Neural crest cell (in vitro differentiated cells): ENCODE measurements around the gene HLA-DQB1. TPM values are rescaled to one million over a fixed set of nuclear protein-coding genes. Genes with fewer than 3 reads are reported as not detected.
A peak's percentile ranks its signal among the peaks of the same experiment; 100 is the strongest.

Experiments
- DNase-seq: peaks from one replicate; pipeline ENCODE4 v3.0.0; 2021; ENCODE audit warnings: low read depth, mixed read lengths, low spot score
- H3K27ac Mint-ChIP-seq: one replicate; pipeline ENCODE4 v1.8.0; 2021; ENCODE audit warnings: mild to moderate bottlenecking, mixed read lengths; ENCODE audit not compliant: unreplicated experiment
- H3K27me3 Mint-ChIP-seq: 2 replicates; pipeline ENCODE4 v1.8.0; 2021; ENCODE audit warnings: low read depth, mild to moderate bottlenecking, mixed read lengths
- H3K36me3 Mint-ChIP-seq: 2 replicates; pipeline ENCODE4 v1.8.0; 2021; ENCODE audit warnings: low read depth, mild to moderate bottlenecking, mixed read lengths
- H3K4me1 Mint-ChIP-seq: 2 replicates; pipeline ENCODE4 v1.8.0; 2021; ENCODE audit warnings: mixed read lengths
- H3K4me3 Mint-ChIP-seq: one replicate; pipeline ENCODE4 v1.8.0; 2021; ENCODE audit warnings: mild to moderate bottlenecking, mixed read lengths
- H3K9me3 Mint-ChIP-seq: 2 replicates; pipeline ENCODE4 v1.8.0; 2021; ENCODE audit warnings: mixed read lengths
- total RNA-seq: library from RNA; stranded (reverse); gene quantifications from 2 replicates; pipeline ENCODE4 v1.2.1, GENCODE V29; 2021
- TF ChIP-seq, protein P1 (sequence below): fragments of 200-600 bp; sonication (generic); conservative IDR thresholded peaks from 2 replicates; pipeline ENCODE4 v1.5.0; 2021; ENCODE audit warnings: antibody characterized with exemption, mild to moderate bottlenecking

The HLA-DQB1 gene
- total RNA-seq, 1 donor from 2014 or later, result 0.23 TPM

DNA sequence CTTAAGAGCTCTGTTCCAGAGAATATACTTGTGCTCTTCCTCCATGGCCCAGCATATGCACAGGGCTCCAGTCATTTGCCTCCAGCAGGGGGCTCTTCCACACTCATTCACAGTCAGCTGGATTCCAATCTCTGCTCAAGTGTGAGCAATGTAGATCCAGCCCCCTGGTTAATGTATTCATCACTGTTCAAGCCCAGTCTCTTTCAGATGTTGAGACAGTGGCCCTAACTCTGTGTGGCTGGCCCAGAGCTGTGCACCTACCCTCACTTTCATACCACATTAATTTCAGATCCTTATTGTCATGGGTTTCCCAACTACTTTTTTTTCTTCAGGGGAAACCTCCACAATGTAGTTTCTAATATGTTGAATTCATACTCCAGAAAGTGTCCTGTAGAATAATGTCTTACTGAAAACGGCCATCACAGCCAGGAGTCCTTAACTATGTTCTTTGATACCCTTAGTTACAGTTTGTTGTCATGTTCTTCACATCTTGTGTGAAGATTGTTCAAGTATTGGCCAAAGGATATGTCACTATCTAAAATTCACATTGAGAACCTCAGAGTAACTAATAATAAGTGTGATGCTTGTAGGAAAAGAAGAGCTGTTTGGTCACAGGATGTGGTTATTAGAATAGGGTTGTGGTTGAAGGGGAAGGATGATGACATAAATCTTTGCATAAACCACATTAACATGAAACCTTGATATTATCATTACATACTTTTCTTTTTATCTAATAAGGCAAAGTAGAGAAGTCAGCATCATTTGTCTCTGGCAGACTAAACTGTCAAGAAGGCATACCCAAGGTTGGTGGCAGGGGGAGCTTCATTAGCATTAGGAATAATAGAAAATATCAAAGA is 43.7 kb downstream of the HLA-DQB1 start:
- TF ChIP-seq, protein P1, sequence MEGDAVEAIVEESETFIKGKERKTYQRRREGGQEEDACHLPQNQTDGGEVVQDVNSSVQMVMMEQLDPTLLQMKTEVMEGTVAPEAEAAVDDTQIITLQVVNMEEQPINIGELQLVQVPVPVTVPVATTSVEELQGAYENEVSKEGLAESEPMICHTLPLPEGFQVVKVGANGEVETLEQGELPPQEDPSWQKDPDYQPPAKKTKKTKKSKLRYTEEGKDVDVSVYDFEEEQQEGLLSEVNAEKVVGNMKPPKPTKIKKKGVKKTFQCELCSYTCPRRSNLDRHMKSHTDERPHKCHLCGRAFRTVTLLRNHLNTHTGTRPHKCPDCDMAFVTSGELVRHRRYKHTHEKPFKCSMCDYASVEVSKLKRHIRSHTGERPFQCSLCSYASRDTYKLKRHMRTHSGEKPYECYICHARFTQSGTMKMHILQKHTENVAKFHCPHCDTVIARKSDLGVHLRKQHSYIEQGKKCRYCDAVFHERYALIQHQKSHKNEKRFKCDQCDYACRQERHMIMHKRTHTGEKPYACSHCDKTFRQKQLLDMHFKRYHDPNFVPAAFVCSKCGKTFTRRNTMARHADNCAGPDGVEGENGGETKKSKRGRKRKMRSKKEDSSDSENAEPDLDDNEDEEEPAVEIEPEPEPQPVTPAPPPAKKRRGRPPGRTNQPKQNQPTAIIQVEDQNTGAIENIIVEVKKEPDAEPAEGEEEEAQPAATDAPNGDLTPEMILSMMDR, result peak; percentile 72
- H3K27me3 Mint-ChIP-seq, result no peaks in the 10 kb centered on the region
- peaks cover 2% of the 10 kb centered on the region for H3K9me3 Mint-ChIP-seq
- H3K27ac Mint-ChIP-seq, result no peak overlapping the region
- no peak overlapping the region for H3K4me3 Mint-ChIP-seq
- DNase-seq, result peak; percentile 27
- H3K4me1 Mint-ChIP-seq, result no peaks in the 10 kb centered on the region
- no peaks in the 10 kb centered on the region for H3K36me3 Mint-ChIP-seq

- TF ChIP-seq, protein P1, result no peak
- Mint-ChIP-seq H3K36me3 (no peaks in the 10 kb centered on the region), H3K4me3 (no peak overlapping the region), H3K4me1 (no peaks in the 10 kb centered on the region), H3K9me3 (peaks cover 2% of the 10 kb centered on the region), H3K27me3 (peaks cover 3% of the 10 kb centered on the region), H3K27ac (no peak overlapping the region)
- DNase-seq, result no peak
Measured at GRCh38 chr6:32621372-32621771, 45.1 kb downstream of the HLA-DQB1 start.

DNA sequence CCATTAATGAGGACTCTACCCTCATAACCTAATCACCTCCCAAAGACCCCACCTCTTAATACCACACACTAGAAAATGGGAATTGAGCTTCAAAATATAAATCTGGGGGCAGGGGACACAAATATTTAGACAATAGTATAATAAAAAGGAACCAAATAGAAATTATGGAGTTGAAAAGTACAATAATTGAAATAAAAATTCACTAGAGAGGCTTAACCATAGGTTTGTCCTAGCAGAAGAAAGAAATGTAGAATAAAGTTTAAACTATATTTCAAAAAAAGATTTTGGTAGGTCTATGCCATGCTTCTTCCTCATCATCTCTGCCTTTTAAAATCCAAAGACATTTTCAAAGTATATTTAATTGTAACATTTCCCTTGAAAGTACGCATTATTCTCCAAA is 48.7 kb downstream of the HLA-DQB1 start:
- TF ChIP-seq, protein P1, result no peak
- Mint-ChIP-seq H3K27me3 (peaks cover 8% of the 10 kb centered on the region), H3K9me3 (peaks cover 2% of the 10 kb centered on the region), H3K27ac (no peak overlapping the region), H3K36me3 (no peaks in the 10 kb centered on the region), H3K4me3 (no peak overlapping the region), H3K4me1 (no peaks in the 10 kb centered on the region)
- DNase-seq, result no peak

- Mint-ChIP-seq H3K36me3 (no peaks in the 10 kb centered on the region), H3K27me3 (peaks cover 12% of the 10 kb centered on the region), H3K4me1 (no peaks in the 10 kb centered on the region), H3K4me3 (no peak overlapping the region), H3K9me3 (peaks cover 2% of the 10 kb centered on the region), H3K27ac (no peak overlapping the region)
- DNase-seq, result no peak
- TF ChIP-seq, protein P1, result no peak
Measured at GRCh38 chr6:32615885-32616532, 50.4 kb downstream of the HLA-DQB1 start.

GRCh38 chr6:32614366-32615081 is 51.9 kb downstream of the HLA-DQB1 start:
- no peak overlapping the region for H3K27ac Mint-ChIP-seq
- no peaks in the 10 kb centered on the region for H3K36me3 Mint-ChIP-seq
- no peak overlapping the region for H3K4me3 Mint-ChIP-seq
- H3K9me3 Mint-ChIP-seq, result peaks cover 2% of the 10 kb centered on the region
- no peaks in the 10 kb centered on the region for H3K4me1 Mint-ChIP-seq
- no peak for DNase-seq
- peaks cover 12% of the 10 kb centered on the region for H3K27me3 Mint-ChIP-seq
- TF ChIP-seq, protein P1, result no peak
